ENCODE measurements around the gene CCDC191. TPM values are rescaled to one million over a fixed set of nuclear protein-coding genes. Genes with fewer than 3 reads are reported as not detected.
A peak's percentile ranks its signal among the peaks of the same experiment; 100 is the strongest.

Gene CCDC191
- total and polyA plus RNA-seq, 2 of the 4 experiments (the other 2 are of a cell fraction) = 0.72 to 1.1 TPM

GRCh38 chr3:114052216-114052615, 4.1 kb downstream of the CCDC191 start:
- no peak overlapping the region for H3K4me2 ChIP-seq (ENCODE audit: low read depth, low read length)
- H3K23ac ChIP-seq (ENCODE audit: low read depth, low read length) = no peak overlapping the region
- no peak overlapping the region for H3K9ac ChIP-seq (ENCODE audit: low read depth, low read length)
- H3K4me1 ChIP-seq (ENCODE audit: control insufficient read depth, insufficient read depth, low read length) = no peaks in the 10 kb centered on the region
- dilution Hi-C loops (cut with HindIII; ENCODE audit: low sequenced_read_pairs, unreplicated experiment) = no loop called here
- H2BK15ac ChIP-seq (ENCODE audit: low read depth, low read length) = no peak overlapping the region
- no peaks in the 10 kb centered on the region for H3K9me1 ChIP-seq (ENCODE audit: insufficient read depth, low read length)
- H3K4ac ChIP-seq (ENCODE audit: low read depth, low read length) = no peak overlapping the region
- H3K9me3 ChIP-seq (ENCODE audit: control insufficient read depth, insufficient read depth, low read length) = no peaks in the 10 kb centered on the region
- H4K8ac ChIP-seq (ENCODE audit: low read depth in 2 of 2, low read length in 2 of 2) = no peak overlapping the region
- in situ Hi-C loops (cut with MboI; ENCODE audit: low sequenced_read_pairs) = no loop called here
- no TSS peak for BruUV-seq (replicated peaks)
- ATAC-seq (ENCODE audit: low read depth) (no peak), DNase-seq (peak; percentile 11)
- H3K79me1 ChIP-seq (ENCODE audit: low read depth in 1 of 2, low read length in 2 of 2) = peaks cover 3 to 10% of the 10 kb centered on the region in 2 experiments; a peak in 2 of 4 replicates
- no peak overlapping the region for H3K56ac ChIP-seq (ENCODE audit: extremely low read depth, insufficient read depth, low read length)
- no peak overlapping the region for H2AK9ac ChIP-seq (replicated peaks; ENCODE audit: low read depth, low read length, poor library complexity)
- H2AFZ ChIP-seq (replicated peaks; ENCODE audit: low read length, poor library complexity) = no peak overlapping the region
- H4K20me1 ChIP-seq (ENCODE audit: insufficient read depth, low read length) = no peaks in the 10 kb centered on the region
- no peak overlapping the region for H3K27ac ChIP-seq (ENCODE audit: insufficient read depth, low read length)
- ChIA-PET POLR2A (ENCODE audit: unreplicated experiment) (no interaction called here), CTCF (no interaction called here)
- H4K5ac ChIP-seq (ENCODE audit: low read depth, low read length) = no peak overlapping the region
- H2BK120ac ChIP-seq (ENCODE audit: low read depth, low read length) = no peak overlapping the region
- H3K4me3 ChIP-seq (ENCODE audit: insufficient read depth, low read depth, low read length) = no peak overlapping the region
- no peak for TF ChIP-seq MAZ (IDR thresholded peaks at IDR 0.05; ENCODE audit: borderline replicate concordance, low read depth, low read length)
- TF ChIP-seq FOS (IDR thresholded peaks at IDR 0.05; ENCODE audit: low read depth, low read length) = no peak
- no peak for TF ChIP-seq BHLHE40 (IDR thresholded peaks at IDR 0.05; ENCODE audit: low read depth, low read length)
- TF ChIP-seq MXI1 (IDR thresholded peaks at IDR 0.05; ENCODE audit: borderline replicate concordance, low read depth, low read length) = no peak
- no peak for TF ChIP-seq NFE2L2 (IDR thresholded peaks at IDR 0.05; ENCODE audit: low read depth, low read length)
- no peak for TF ChIP-seq MAFK (IDR thresholded peaks at IDR 0.05; ENCODE audit: low read depth, low read length)
- TF ChIP-seq SMC3 (IDR thresholded peaks at IDR 0.05; ENCODE audit: low read depth, low read length) = no peak
- no peak for TF ChIP-seq USF2 (IDR thresholded peaks at IDR 0.05; ENCODE audit: low read depth, low read length)
- no peak for TF ChIP-seq RFX5 (IDR thresholded peaks at IDR 0.05; ENCODE audit: low read depth, low read length)
- no peak for TF ChIP-seq ELK1 (IDR thresholded peaks at IDR 0.05; ENCODE audit: borderline replicate concordance, low read depth, low read length)
- TF ChIP-seq POLR2A (IDR thresholded peaks at IDR 0.05; ENCODE audit: low read depth, low read length) = no peak
- no peak for TF ChIP-seq RCOR1 (IDR thresholded peaks at IDR 0.05; ENCODE audit: insufficient replicate concordance, low read length)
- TF ChIP-seq RAD21 (IDR thresholded peaks at IDR 0.05; ENCODE audit: low read length) = no peak
- no peak for TF ChIP-seq CEBPB (IDR thresholded peaks at IDR 0.05; ENCODE audit: low read depth, low read length)
- no peak for TF ChIP-seq CHD1 (IDR thresholded peaks at IDR 0.05; ENCODE audit: low read depth, low read length)
- no peak for TF ChIP-seq CTCF (conservative IDR thresholded peaks at IDR 0.05; ENCODE audit: low read depth, low read length)
- H2BK5ac ChIP-seq (ENCODE audit: low read depth, low read length, poor library complexity, severe bottlenecking) = no peak overlapping the region
- H3K14ac ChIP-seq (replicated peaks; ENCODE audit: low read depth, low read length) = no peak overlapping the region
- no peak overlapping the region for H2BK20ac ChIP-seq (ENCODE audit: low read depth, low read length)
- no peak overlapping the region for H2AK5ac ChIP-seq (ENCODE audit: low read depth, low read length)
- intact Hi-C loops (cut with micrococcal nuclease) = loop anchor here (10.0 kb wide), 1 partner anchor 307 kb away; the partner anchor contains the start of genes ATP6V1A and NAA50
- H3K18ac ChIP-seq (ENCODE audit: low read depth, low read length) = no peak overlapping the region
- no peaks in the 10 kb centered on the region for H3K36me3 ChIP-seq (ENCODE audit: control insufficient read depth, insufficient read depth, low read length)
- WGBS, 2 experiments (ENCODE audit: extremely low coverage in 2 of 2, insufficient read length in 1 of 2) = no CpG with 5 or more reads among the region's 2 CpGs
- no peaks in the 10 kb centered on the region for H3K27me3 ChIP-seq (ENCODE audit: control insufficient read depth, insufficient read depth, low read length)
- no peak overlapping the region for H4K91ac ChIP-seq (ENCODE audit: insufficient read depth, low read depth, low read length)
